SK-N-SH (cell line): ENCODE measurements around the gene KCNQ4. TPM values are rescaled to one million over a fixed set of nuclear protein-coding genes. Genes with fewer than 3 reads are reported as not detected.

ENCODE experiments used
- CTCF ChIA-PET: fragments of 300-600, 350-600 bp; formaldehyde crosslinking; extraction: SDS; loops from one replicate; lab custom pipeline; 2021; lab: Yijun Ruan, JAX
- POLR2A ChIA-PET: fragments of 350-600 bp; sonication (Branson Sonifier 250); formaldehyde crosslinking; extraction: SDS; loops from one replicate; lab custom pipeline; 2020; ENCODE audit warnings: antibody characterized with exemption, inconsistent platforms; lab: Yijun Ruan, JAX
- DNase-seq: peaks from one replicate; pipeline ENCODE4 v3.0.0; 2012
- H2AFZ ChIP-seq: fragments of 200-600 bp; sonication (generic); 2 replicates; pipeline ENCODE4 v1.8.1; 2016; ENCODE audit warnings: antibody characterized with exemption, mild to moderate bottlenecking, low read depth
- H3F3A ChIP-seq: fragments of 200-600 bp; sonication (generic); replicated peaks from 2 replicates; pipeline ENCODE3; 2016; ENCODE audit warnings: antibody characterized with exemption, mild to moderate bottlenecking; ENCODE audit not compliant: insufficient read depth
- H3K27ac ChIP-seq, 2 experiments: fragments of 200-500 bp in 1 of 2; fragments of 200-600 bp in 1 of 2; sonication (Bioruptor generic) in 1 of 2; sonication (generic), shearing (Covaris generic) in 1 of 2; 2 replicates each; pipeline versions ENCODE4 v1.5.1 to v1.6.1; 2014 to 2016; ENCODE audit warnings: low read depth in 2 of 2, inconsistent platforms in 1 of 2, low read length in 1 of 2, mild to moderate bottlenecking in 1 of 2, mixed read lengths in 1 of 2
- H3K27me3 ChIP-seq: fragments of 200-600 bp; sonication (generic), shearing (Covaris generic); 2 replicates; pipeline ENCODE4 v1.6.1; 2016; ENCODE audit warnings: mixed run types; ENCODE audit not compliant: insufficient read depth
- H3K36me3 ChIP-seq, 2 experiments: fragments of 200-500 bp in 1 of 2; fragments of 200-600 bp in 1 of 2; sonication (Bioruptor generic) in 1 of 2; sonication (generic) in 1 of 2; replicated peaks in 1 of 2; 2 replicates each; pipeline versions ENCODE3 to v1.5.1; 2014 to 2016; ENCODE audit warnings: low read length in 1 of 2, mild to moderate bottlenecking in 1 of 2; ENCODE audit not compliant: insufficient read depth in 2 of 2, control insufficient read depth in 1 of 2
- H3K4me1 ChIP-seq, 2 experiments: fragments of 200-500 bp in 1 of 2; fragments of 200-600 bp in 1 of 2; sonication (Bioruptor generic) in 1 of 2; sonication (generic), shearing (Covaris generic) in 1 of 2; 2 replicates each; pipeline versions ENCODE4 v1.5.1 to v1.6.1; 2014 to 2016; ENCODE audit warnings: low read depth in 1 of 2, low read length in 1 of 2, mixed run types in 1 of 2; ENCODE audit not compliant: insufficient read depth in 2 of 2, control insufficient read depth in 1 of 2
- H3K4me2 ChIP-seq: fragments of 200-600 bp; sonication (generic), shearing (Covaris generic); 2 replicates; pipeline ENCODE4 v1.6.1; 2017; ENCODE audit warnings: mixed run types
- H3K4me3 ChIP-seq, 2 experiments: fragments of 200-500 bp in 1 of 2; fragments of 200-600 bp in 1 of 2; sonication (Bioruptor generic) in 1 of 2; sonication (generic), shearing (Covaris generic) in 1 of 2; 2 replicates each; pipeline versions ENCODE4 v1.5.1 to v1.8.1; 2014 to 2016; ENCODE audit warnings: low read depth in 2 of 2, inconsistent platforms in 1 of 2, low read length in 1 of 2, mild to moderate bottlenecking in 1 of 2, mixed read lengths in 1 of 2, moderate library complexity in 1 of 2
- H3K79me2 ChIP-seq: fragments of 200-600 bp; sonication (generic); 2 replicates; pipeline ENCODE4 v1.8.1; 2017; ENCODE audit warnings: mild to moderate bottlenecking; ENCODE audit not compliant: insufficient read depth
- H3K9ac ChIP-seq: fragments of 200-600 bp; sonication (generic); 2 replicates; pipeline ENCODE4 v1.6.1; 2017; ENCODE audit warnings: mixed run types
- H3K9me2 ChIP-seq: fragments of 200-600 bp; sonication (generic); 2 replicates; pipeline ENCODE4 v1.6.1; 2017; ENCODE audit warnings: mixed run types
- H3K9me3 ChIP-seq: fragments of 200-600 bp; sonication (generic); 2 replicates; pipeline ENCODE4 v1.6.1; 2017; ENCODE audit warnings: mixed run types, mild to moderate bottlenecking, moderate library complexity
- H4K20me1 ChIP-seq: fragments of 200-600 bp; sonication (generic); 2 replicates; pipeline ENCODE4 v1.6.1; 2017; ENCODE audit warnings: mild to moderate bottlenecking, mixed run types; ENCODE audit not compliant: insufficient read depth
- CHD2 ChIP-seq: fragments of 150-350 bp; IDR thresholded peaks from 2 replicates; pipeline ENCODE4 v1.6.1; 2018; ENCODE audit warnings: low read length; ENCODE audit not compliant: partially characterized antibody
- JUND ChIP-seq: IDR thresholded peaks from 2 replicates; pipeline ENCODE4 v1.4.0; 2012
- MXI1 ChIP-seq: IDR thresholded peaks from 2 replicates; pipeline ENCODE4 v1.6.1; 2012; ENCODE audit warnings: mild to moderate bottlenecking, low read depth, low read length, improper control_type of control experiment
- RAD21 ChIP-seq: IDR thresholded peaks from 2 replicates; pipeline ENCODE4 v1.6.1; 2012; ENCODE audit warnings: mild to moderate bottlenecking, low read length
- RCOR1 ChIP-seq: fragments of 150-350 bp; IDR thresholded peaks from 2 replicates; pipeline ENCODE4 v1.6.1; 2017; ENCODE audit warnings: antibody characterized with exemption, low read length
- SMC3 ChIP-seq: IDR thresholded peaks from 2 replicates; pipeline ENCODE4 v1.6.1; 2012; ENCODE audit warnings: low read depth, low read length, improper control_type of control experiment
- TAF1 ChIP-seq: IDR thresholded peaks from 2 replicates; pipeline ENCODE4 v1.6.1; 2012; ENCODE audit warnings: low read depth, mild to moderate bottlenecking, low read length, moderate library complexity, borderline replicate concordance
- TCF12 ChIP-seq: IDR thresholded peaks from 2 replicates; pipeline ENCODE4 v1.4.0; 2012
- TEAD4 ChIP-seq: IDR thresholded peaks from 2 replicates; pipeline ENCODE4 v1.4.0; 2012; ENCODE audit warnings: mild to moderate bottlenecking, borderline replicate concordance; ENCODE audit not compliant: insufficient read depth
- WGBS: methylation state at CpG from one replicate; pipeline ENCODE4 v1.1.6; 2017; ENCODE audit warnings: low lambda C conversion rate; 5-methylcytosine and 5-hydroxymethylcytosine counted together
- polyA plus RNA-seq, 3 experiments: library from polyadenylated mRNA; depleted of rRNA; stranded (reverse); fragments of >200 nt; gene quantifications; 2 replicates each; pipeline ENCODE4 v1.2.3, GENCODE V29; 2012
- TF ChIP-seq, protein P1 (sequence below): IDR thresholded peaks from 2 replicates; pipeline ENCODE4; 2012
- TF ChIP-seq, protein P2 (sequence below): IDR thresholded peaks from 2 replicates; pipeline ENCODE4 v1.4.0; 2012; ENCODE audit warnings: low read depth, borderline replicate concordance
- TF ChIP-seq, protein P3 (sequence below): IDR thresholded peaks from 2 replicates; pipeline ENCODE4 v1.4.0; 2012; ENCODE audit warnings: low read depth
- TF ChIP-seq, protein P4 (sequence below): fragments of 150-350 bp; IDR thresholded peaks from 2 replicates; pipeline ENCODE4 v1.6.1; 2016; ENCODE audit warnings: mild to moderate bottlenecking, low read depth, low read length
- TF ChIP-seq, protein P5 (sequence below): IDR thresholded peaks from 2 replicates; pipeline ENCODE4 v1.6.1; 2012; ENCODE audit warnings: mild to moderate bottlenecking, low read depth, low read length, moderate library complexity
- TF ChIP-seq, protein P6 (sequence below): IDR thresholded peaks from 2 replicates; pipeline ENCODE4 v1.4.0; 2012; ENCODE audit warnings: low read depth, borderline replicate concordance
- TF ChIP-seq, protein P7 (sequence below): fragments of 150-350 bp; IDR thresholded peaks from 2 replicates; pipeline ENCODE4 v1.6.1; 2017; ENCODE audit warnings: antibody characterized with exemption, low read length, low read depth, borderline replicate concordance

The KCNQ4 gene
- polyA plus RNA-seq, 1 of the 3 experiments (the other 2 are of a cell fraction): 0.15 TPM

DNA sequence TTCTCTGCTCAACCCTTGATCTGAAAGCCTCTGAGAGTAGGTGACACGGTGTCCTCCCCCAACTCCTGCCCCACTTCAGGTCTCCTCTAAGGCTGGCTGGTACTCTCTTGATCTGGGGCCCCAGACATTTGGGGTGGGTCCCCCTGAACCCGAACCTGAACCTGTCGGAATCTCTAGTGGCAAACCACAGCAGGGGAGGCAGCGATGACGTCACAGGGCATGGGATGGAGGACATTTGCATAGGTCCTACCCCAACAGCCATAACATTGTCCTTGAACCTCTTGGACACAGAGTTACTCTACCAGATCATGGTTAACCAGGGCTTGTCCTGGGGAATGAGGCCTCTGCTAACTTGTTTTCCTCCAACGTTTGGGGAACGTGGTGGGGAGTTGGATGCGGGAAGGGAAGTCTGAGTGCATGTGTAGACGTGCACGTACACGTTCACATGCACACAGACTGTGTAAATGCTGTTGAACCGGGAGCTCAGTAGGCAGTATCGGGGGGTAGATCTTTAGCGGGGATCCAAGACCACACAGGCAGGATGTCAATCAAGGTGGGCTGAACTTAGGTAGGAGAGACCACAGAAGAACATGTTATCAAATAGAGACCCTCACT, 46.2 kb downstream of the KCNQ4 start:
- H3K9ac ChIP-seq: no peak overlapping the region
- no peaks in the 10 kb centered on the region for H3K79me2 ChIP-seq
- H3K27me3 ChIP-seq: no peaks in the 10 kb centered on the region
- H3K4me2 ChIP-seq: no peak overlapping the region
- H2AFZ ChIP-seq: no peak overlapping the region
- CTCF ChIA-PET: interaction anchor here (1.6 kb wide), 1 partner anchor 20 kb away, joined by 3 read pairs; no protein-coding TSS in a partner anchor
- TF ChIP-seq, protein P1, sequence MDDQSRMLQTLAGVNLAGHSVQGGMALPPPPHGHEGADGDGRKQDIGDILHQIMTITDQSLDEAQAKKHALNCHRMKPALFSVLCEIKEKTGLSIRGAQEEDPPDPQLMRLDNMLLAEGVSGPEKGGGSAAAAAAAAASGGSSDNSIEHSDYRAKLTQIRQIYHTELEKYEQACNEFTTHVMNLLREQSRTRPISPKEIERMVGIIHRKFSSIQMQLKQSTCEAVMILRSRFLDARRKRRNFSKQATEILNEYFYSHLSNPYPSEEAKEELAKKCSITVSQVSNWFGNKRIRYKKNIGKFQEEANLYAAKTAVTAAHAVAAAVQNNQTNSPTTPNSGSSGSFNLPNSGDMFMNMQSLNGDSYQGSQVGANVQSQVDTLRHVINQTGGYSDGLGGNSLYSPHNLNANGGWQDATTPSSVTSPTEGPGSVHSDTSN: no peak
- TF ChIP-seq RAD21 (no peak), RCOR1 (no peak), TAF1 (no peak)
- TF ChIP-seq, protein P2, sequence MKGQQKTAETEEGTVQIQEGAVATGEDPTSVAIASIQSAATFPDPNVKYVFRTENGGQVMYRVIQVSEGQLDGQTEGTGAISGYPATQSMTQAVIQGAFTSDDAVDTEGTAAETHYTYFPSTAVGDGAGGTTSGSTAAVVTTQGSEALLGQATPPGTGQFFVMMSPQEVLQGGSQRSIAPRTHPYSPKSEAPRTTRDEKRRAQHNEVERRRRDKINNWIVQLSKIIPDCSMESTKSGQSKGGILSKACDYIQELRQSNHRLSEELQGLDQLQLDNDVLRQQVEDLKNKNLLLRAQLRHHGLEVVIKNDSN: no peak
- TF ChIP-seq, protein P3, sequence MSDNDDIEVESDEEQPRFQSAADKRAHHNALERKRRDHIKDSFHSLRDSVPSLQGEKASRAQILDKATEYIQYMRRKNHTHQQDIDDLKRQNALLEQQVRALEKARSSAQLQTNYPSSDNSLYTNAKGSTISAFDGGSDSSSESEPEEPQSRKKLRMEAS: no peak
- TF ChIP-seq, protein P4, sequence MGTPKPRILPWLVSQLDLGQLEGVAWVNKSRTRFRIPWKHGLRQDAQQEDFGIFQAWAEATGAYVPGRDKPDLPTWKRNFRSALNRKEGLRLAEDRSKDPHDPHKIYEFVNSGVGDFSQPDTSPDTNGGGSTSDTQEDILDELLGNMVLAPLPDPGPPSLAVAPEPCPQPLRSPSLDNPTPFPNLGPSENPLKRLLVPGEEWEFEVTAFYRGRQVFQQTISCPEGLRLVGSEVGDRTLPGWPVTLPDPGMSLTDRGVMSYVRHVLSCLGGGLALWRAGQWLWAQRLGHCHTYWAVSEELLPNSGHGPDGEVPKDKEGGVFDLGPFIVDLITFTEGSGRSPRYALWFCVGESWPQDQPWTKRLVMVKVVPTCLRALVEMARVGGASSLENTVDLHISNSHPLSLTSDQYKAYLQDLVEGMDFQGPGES: no peak
- H3K36me3 ChIP-seq: no peaks in the 10 kb centered on the region
- no peaks in the 10 kb centered on the region for H4K20me1 ChIP-seq
- H3K4me3 ChIP-seq: no peak overlapping the region
- WGBS: 81% methylated on average over 13 of the region's 14 CpGs
- POLR2A ChIA-PET: no interaction called here
- no peak overlapping the region for H3K27ac ChIP-seq
- DNase-seq: no peak
- peaks cover 2% of the 10 kb centered on the region for H3F3A ChIP-seq
- H3K9me2 ChIP-seq: no peaks in the 10 kb centered on the region
- no peaks in the 10 kb centered on the region for H3K9me3 ChIP-seq
- H3K4me1 ChIP-seq: peaks cover 8 to 11% of the 10 kb centered on the region in 2 experiments; a peak in 2 of 4 replicates

DNA sequence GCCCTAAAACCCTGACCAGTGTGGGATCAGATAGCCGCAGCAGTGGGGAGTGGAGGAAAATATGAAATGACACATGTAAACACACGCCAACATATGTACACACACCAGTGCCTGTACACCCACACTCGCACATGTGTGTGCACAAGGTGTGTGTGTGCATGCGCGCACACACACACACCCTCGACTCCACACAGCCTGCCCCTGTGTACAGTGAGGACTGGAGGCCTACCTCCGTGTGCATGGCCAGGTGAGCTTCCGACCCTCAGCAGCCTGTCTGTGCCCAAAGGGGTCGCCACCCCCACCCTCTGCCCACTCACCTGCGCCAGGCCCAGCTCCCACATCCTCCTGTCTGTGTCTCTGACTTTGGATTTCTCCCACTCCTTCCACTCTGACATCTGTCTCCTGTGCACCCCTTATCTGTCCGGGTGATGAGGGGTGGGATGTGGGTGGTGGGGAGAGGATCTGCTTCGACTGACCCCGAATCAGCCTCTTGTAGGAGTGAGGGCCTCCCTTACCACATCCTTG, 46.9 kb downstream of the KCNQ4 start:
- ChIA-PET POLR2A (no interaction called here), CTCF (interaction anchor here (1.6 kb wide), 1 partner anchor 19 kb away, joined by 3 read pairs; no protein-coding TSS in a partner anchor)
- Histone ChIP-seq H3K9me2 (no peaks in the 10 kb centered on the region), H4K20me1 (no peaks in the 10 kb centered on the region), H3K9ac (no peak overlapping the region), H3F3A (no peaks in the 10 kb centered on the region), H3K79me2 (no peaks in the 10 kb centered on the region), H2AFZ (no peak overlapping the region), H3K4me1 (peaks cover under 1 to 7% of the 10 kb centered on the region in 2 experiments; a peak in 2 of 4 replicates), H3K27me3 (no peaks in the 10 kb centered on the region), H3K4me3 (no peak overlapping the region), H3K4me2 (no peak overlapping the region), H3K36me3 (no peaks in the 10 kb centered on the region), H3K9me3 (no peaks in the 10 kb centered on the region), H3K27ac (no peak overlapping the region)
- no peak for DNase-seq
- 82% methylated on average over 10 of the region's 13 CpGs for WGBS
- no peak for TF ChIP-seq RAD21
- TF ChIP-seq TEAD4: no peak
- no peak for TF ChIP-seq MXI1
- TF ChIP-seq SMC3: no peak
- TF ChIP-seq CHD2: no peak
- TF ChIP-seq JUND: no peak
- TF ChIP-seq TCF12: no peak
- TF ChIP-seq, protein P5, sequence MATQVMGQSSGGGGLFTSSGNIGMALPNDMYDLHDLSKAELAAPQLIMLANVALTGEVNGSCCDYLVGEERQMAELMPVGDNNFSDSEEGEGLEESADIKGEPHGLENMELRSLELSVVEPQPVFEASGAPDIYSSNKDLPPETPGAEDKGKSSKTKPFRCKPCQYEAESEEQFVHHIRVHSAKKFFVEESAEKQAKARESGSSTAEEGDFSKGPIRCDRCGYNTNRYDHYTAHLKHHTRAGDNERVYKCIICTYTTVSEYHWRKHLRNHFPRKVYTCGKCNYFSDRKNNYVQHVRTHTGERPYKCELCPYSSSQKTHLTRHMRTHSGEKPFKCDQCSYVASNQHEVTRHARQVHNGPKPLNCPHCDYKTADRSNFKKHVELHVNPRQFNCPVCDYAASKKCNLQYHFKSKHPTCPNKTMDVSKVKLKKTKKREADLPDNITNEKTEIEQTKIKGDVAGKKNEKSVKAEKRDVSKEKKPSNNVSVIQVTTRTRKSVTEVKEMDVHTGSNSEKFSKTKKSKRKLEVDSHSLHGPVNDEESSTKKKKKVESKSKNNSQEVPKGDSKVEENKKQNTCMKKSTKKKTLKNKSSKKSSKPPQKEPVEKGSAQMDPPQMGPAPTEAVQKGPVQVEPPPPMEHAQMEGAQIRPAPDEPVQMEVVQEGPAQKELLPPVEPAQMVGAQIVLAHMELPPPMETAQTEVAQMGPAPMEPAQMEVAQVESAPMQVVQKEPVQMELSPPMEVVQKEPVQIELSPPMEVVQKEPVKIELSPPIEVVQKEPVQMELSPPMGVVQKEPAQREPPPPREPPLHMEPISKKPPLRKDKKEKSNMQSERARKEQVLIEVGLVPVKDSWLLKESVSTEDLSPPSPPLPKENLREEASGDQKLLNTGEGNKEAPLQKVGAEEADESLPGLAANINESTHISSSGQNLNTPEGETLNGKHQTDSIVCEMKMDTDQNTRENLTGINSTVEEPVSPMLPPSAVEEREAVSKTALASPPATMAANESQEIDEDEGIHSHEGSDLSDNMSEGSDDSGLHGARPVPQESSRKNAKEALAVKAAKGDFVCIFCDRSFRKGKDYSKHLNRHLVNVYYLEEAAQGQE: no peak
- TF ChIP-seq TAF1: no peak
- TF ChIP-seq, protein P6, sequence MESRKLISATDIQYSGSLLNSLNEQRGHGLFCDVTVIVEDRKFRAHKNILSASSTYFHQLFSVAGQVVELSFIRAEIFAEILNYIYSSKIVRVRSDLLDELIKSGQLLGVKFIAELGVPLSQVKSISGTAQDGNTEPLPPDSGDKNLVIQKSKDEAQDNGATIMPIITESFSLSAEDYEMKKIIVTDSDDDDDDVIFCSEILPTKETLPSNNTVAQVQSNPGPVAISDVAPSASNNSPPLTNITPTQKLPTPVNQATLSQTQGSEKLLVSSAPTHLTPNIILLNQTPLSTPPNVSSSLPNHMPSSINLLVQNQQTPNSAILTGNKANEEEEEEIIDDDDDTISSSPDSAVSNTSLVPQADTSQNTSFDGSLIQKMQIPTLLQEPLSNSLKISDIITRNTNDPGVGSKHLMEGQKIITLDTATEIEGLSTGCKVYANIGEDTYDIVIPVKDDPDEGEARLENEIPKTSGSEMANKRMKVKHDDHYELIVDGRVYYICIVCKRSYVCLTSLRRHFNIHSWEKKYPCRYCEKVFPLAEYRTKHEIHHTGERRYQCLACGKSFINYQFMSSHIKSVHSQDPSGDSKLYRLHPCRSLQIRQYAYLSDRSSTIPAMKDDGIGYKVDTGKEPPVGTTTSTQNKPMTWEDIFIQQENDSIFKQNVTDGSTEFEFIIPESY: no peak
- TF ChIP-seq, protein P7, sequence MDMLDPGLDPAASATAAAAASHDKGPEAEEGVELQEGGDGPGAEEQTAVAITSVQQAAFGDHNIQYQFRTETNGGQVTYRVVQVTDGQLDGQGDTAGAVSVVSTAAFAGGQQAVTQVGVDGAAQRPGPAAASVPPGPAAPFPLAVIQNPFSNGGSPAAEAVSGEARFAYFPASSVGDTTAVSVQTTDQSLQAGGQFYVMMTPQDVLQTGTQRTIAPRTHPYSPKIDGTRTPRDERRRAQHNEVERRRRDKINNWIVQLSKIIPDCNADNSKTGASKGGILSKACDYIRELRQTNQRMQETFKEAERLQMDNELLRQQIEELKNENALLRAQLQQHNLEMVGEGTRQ: no peak
